ENCODE data around the gene ARHGEF4. TPM values are rescaled to one million over a fixed set of nuclear protein-coding genes. Genes with fewer than 3 reads are reported as not detected.

The ARHGEF4 gene
- total RNA-seq, 6 experiments from 2014 or later, result 0.44 to 6.7 (median 0.67) TPM; not detected in 2

- TF ChIP-seq CTCF (IDR thresholded peaks at IDR 0.05), result no peak
- TF ChIP-seq POLR2A (IDR thresholded peaks at IDR 0.05), result no peak
- ATAC-seq, result peak in 1 of 4 donors; percentile 28
- no peak overlapping the region for H3K4me3 ChIP-seq
These were observed 81.7 kb downstream of the ARHGEF4 start for GRCh38 chr2:130918393-130918792.

GRCh38 chr2:130920415-130921163, 83.9 kb downstream of the ARHGEF4 start:
- peak in 2 of 3 donors; percentile 61 to 62 for DNase-seq
- WGBS (ENCODE audit: insufficient coverage, low coverage, low lambda C conversion rate, missing lambda C conversion rate), result 26% methylated on average over 7 of the region's 7 CpGs
- H3K9me3 ChIP-seq, result no peaks in the 10 kb centered on the region
- no peak overlapping the region for H3K4me3 ChIP-seq
- intact Hi-C loops (cut with DNase I), result no loop called here
- no peaks in the 10 kb centered on the region for H3K4me1 ChIP-seq
- H3K27ac ChIP-seq, result no peak overlapping the region
- TF ChIP-seq CTCF (IDR thresholded peaks at IDR 0.05) (peak; percentile 65 to 86 (median 82)), POLR2A (IDR thresholded peaks at IDR 0.05) (no peak)
- no peaks in the 10 kb centered on the region for H3K36me3 ChIP-seq
- ATAC-seq, result peak; percentile 75 to 93 (median 86)
- no peaks in the 10 kb centered on the region for H3K27me3 ChIP-seq

More at GRCh38 chr2:130918393-130918792, 81.7 kb downstream of the ARHGEF4 start:
- no peak for DNase-seq
- Histone ChIP-seq H3K4me1 (no peaks in the 10 kb centered on the region), H3K36me3 (no peaks in the 10 kb centered on the region), H3K9me3 (no peaks in the 10 kb centered on the region), H3K27me3 (no peaks in the 10 kb centered on the region), H3K27ac (no peak overlapping the region)
- intact Hi-C loops (cut with DNase I), result no loop called here
- 55% methylated on average over 4 of the region's 21 CpGs for WGBS (ENCODE audit: insufficient coverage, low coverage, low lambda C conversion rate, missing lambda C conversion rate)

GRCh38 chr2:130921164-130921476, 84.4 kb downstream of the ARHGEF4 start:
- intact Hi-C loops (cut with DNase I), result no loop called here
- Histone ChIP-seq H3K9me3 (no peaks in the 10 kb centered on the region), H3K27me3 (no peaks in the 10 kb centered on the region), H3K4me3 (no peak overlapping the region), H3K27ac (no peak overlapping the region), H3K4me1 (no peaks in the 10 kb centered on the region), H3K36me3 (no peaks in the 10 kb centered on the region)
- no peak for DNase-seq
- ATAC-seq, result no peak
- TF ChIP-seq POLR2A (IDR thresholded peaks at IDR 0.05) (no peak), CTCF (IDR thresholded peaks at IDR 0.05) (no peak)
- WGBS (ENCODE audit: insufficient coverage, low coverage, low lambda C conversion rate, missing lambda C conversion rate), result 74% methylated on average over 7 of the region's 8 CpGs

- H3K27ac ChIP-seq, result no peak overlapping the region
- no peaks in the 10 kb centered on the region for H3K4me1 ChIP-seq
- no peaks in the 10 kb centered on the region for H3K27me3 ChIP-seq
- H3K4me3 ChIP-seq, result no peak overlapping the region
- intact Hi-C loops (cut with DNase I), result no loop called here
- DNase-seq (no peak), ATAC-seq (no peak)
- TF ChIP-seq CTCF (IDR thresholded peaks at IDR 0.05) (no peak), POLR2A (IDR thresholded peaks at IDR 0.05) (no peak)
- no peaks in the 10 kb centered on the region for H3K9me3 ChIP-seq
- no peaks in the 10 kb centered on the region for H3K36me3 ChIP-seq
- WGBS (ENCODE audit: insufficient coverage, low coverage, low lambda C conversion rate, missing lambda C conversion rate), result 72% methylated on average over 2 of the region's 2 CpGs
These were observed 85.7 kb downstream of the ARHGEF4 start for GRCh38 chr2:130922417-130922816.
